HCT116 (cell line): ENCODE data around the gene B4GALNT3. TPM values are rescaled to one million over a fixed set of nuclear protein-coding genes. Genes with fewer than 3 reads are reported as not detected.

Source experiments
- ATAC-seq: fragments of 200-7000 bp; cut with Tn5 transposase; 2 replicates; pipeline ENCODE4 v1.9.1; 2020; ENCODE audit warnings: mild to moderate bottlenecking, moderate library complexity
- BruUV-seq: library from RNA; stranded (reverse); fragments of 400-500 nt; replicated peaks from 2 replicates; lab custom pipeline; 2021; lab: Mats Ljungman, UMichigan
- CTCF ChIA-PET: fragments of 300-600 bp; sonication (Branson Sonifier 250); formaldehyde crosslinking; loops from one replicate; lab custom pipeline; 2021; ENCODE audit warnings: antibody characterized with exemption; lab: Charles Lee
- POLR2A ChIA-PET: fragments of 300-600, 350-600 bp; sonication (Branson Sonifier 250); formaldehyde crosslinking; loops from one replicate; lab custom pipeline; 2021; ENCODE audit warnings: antibody characterized with exemption; lab: Charles Lee
- RAD21 ChIA-PET, 2 experiments: fragments of 300-600 bp; sonication (Branson Sonifier 250); formaldehyde crosslinking; loops; one replicate each; lab custom pipeline; 2023; ENCODE audit warnings: low total read pairs in 2 of 2; ENCODE audit not compliant: uncharacterized antibody in 2 of 2, unreplicated experiment in 2 of 2, low non-redundant PET in 1 of 2; lab: Charles Lee
- DNase-seq: peaks from one replicate; pipeline ENCODE4 v3.0.0-alpha.2; 2010; ENCODE audit warnings: low read depth, low spot score
- H2AFZ ChIP-seq: fragments of 200-600 bp; shearing (Covaris generic), sonication (generic); 2 replicates; pipeline ENCODE4 v1.6.1; 2017; ENCODE audit warnings: low read depth, mixed run types, mixed read lengths, antibody characterized with exemption, low read length; ENCODE audit not compliant: poor library complexity, severe bottlenecking
- H3K27ac ChIP-seq: 2 replicates; pipeline ENCODE4 v1.5.1; 2012; ENCODE audit warnings: low read depth, low read length
- H3K27me3 ChIP-seq: fragments of 200-600 bp; sonication (generic); 2 replicates; pipeline ENCODE4 v1.6.1; 2016; ENCODE audit warnings: mixed run types, low read length, mixed read lengths; ENCODE audit not compliant: insufficient read depth
- H3K36me3 ChIP-seq, 2 experiments: fragments of 200-500 bp in 1 of 2; fragments of 200-600 bp in 1 of 2; sonication (Bioruptor generic) in 1 of 2; sonication (generic) in 1 of 2; 2 replicates each; pipeline versions ENCODE4 v1.5.1 to v1.6.1; 2014 to 2016; ENCODE audit warnings: low read length in 2 of 2, inconsistent platforms in 1 of 2, mixed read lengths in 1 of 2, mixed run types in 1 of 2; ENCODE audit not compliant: insufficient read depth in 2 of 2, control insufficient read depth in 1 of 2
- H3K4me1 ChIP-seq, 2 experiments: fragments of 200-600 bp in 1 of 2; sonication (generic) in 1 of 2; 2 replicates each; pipeline versions ENCODE4 v1.5.1 to v1.6.1; 2012 to 2017; ENCODE audit warnings: low read length in 2 of 2, inconsistent platforms in 1 of 2, mild to moderate bottlenecking in 1 of 2, mixed read lengths in 1 of 2, mixed run types in 1 of 2, moderate library complexity in 1 of 2; ENCODE audit not compliant: insufficient read depth in 2 of 2, control insufficient read depth in 1 of 2
- H3K4me2 ChIP-seq: fragments of 200-600 bp; sonication (generic); 2 replicates; pipeline ENCODE4 v1.6.1; 2017; ENCODE audit warnings: mixed run types, low read length, mixed read lengths
- H3K4me3 ChIP-seq, 2 experiments: fragments of 200-600 bp in 1 of 2; sonication (generic) in 1 of 2; replicated peaks in 1 of 2; 2 replicates each; pipeline ENCODE4 v1.5.1; 2011 to 2016; ENCODE audit warnings: low read length in 2 of 2, control low read depth in 1 of 2, low read depth in 1 of 2, mild to moderate bottlenecking in 1 of 2, mixed read lengths in 1 of 2, mixed run types in 1 of 2
- H3K79me2 ChIP-seq: fragments of 200-600 bp; sonication (generic); 2 replicates; pipeline ENCODE4 v1.6.1; 2017; ENCODE audit warnings: mild to moderate bottlenecking, mixed run types, low read length, moderate library complexity, mixed read lengths; ENCODE audit not compliant: insufficient read depth
- H3K9ac ChIP-seq: fragments of 200-600 bp; sonication (generic); 2 replicates; pipeline ENCODE4 v1.6.1; 2016; ENCODE audit warnings: low read length, mixed read lengths
- H3K9me2 ChIP-seq: fragments of 200-600 bp; sonication (generic), shearing (Covaris generic); 2 replicates; pipeline ENCODE4 v1.6.1; 2017; ENCODE audit warnings: mixed run types, mild to moderate bottlenecking, moderate library complexity; ENCODE audit not compliant: insufficient read depth
- H3K9me3 ChIP-seq, 2 experiments: fragments of 200-500 bp in 1 of 2; fragments of 200-600 bp in 1 of 2; sonication (Bioruptor generic) in 1 of 2; sonication (generic) in 1 of 2; 2 replicates each; pipeline ENCODE4 v1.6.1; 2014 to 2017; ENCODE audit warnings: low read length in 2 of 2, mixed read lengths in 2 of 2, inconsistent platforms in 1 of 2, low read depth in 1 of 2, mild to moderate bottlenecking in 1 of 2, mixed run types in 1 of 2, moderate library complexity in 1 of 2; ENCODE audit not compliant: control insufficient read depth in 1 of 2, insufficient read depth in 1 of 2
- H4K20me1 ChIP-seq: fragments of 200-600 bp; sonication (generic), shearing (Covaris generic); 2 replicates; pipeline ENCODE4 v1.6.1; 2017; ENCODE audit warnings: mixed run types, mild to moderate bottlenecking, moderate library complexity; ENCODE audit not compliant: insufficient read depth
- CBX3 ChIP-seq: IDR thresholded peaks from 2 replicates; pipeline ENCODE4 v1.6.1; 2012; ENCODE audit warnings: low read depth
- CEBPB ChIP-seq: IDR thresholded peaks from 2 replicates; pipeline ENCODE4 v1.6.1; 2012; ENCODE audit warnings: low read depth
- EGR1 ChIP-seq: IDR thresholded peaks from 2 replicates; pipeline ENCODE4 v1.6.1; 2012; ENCODE audit warnings: low read depth
- ELF1 ChIP-seq: IDR thresholded peaks from 2 replicates; pipeline ENCODE4 v1.6.1; 2012; ENCODE audit warnings: low read depth, borderline replicate concordance
- EZH2 ChIP-seq: fragments of 200-600 bp; sonication (generic); IDR thresholded peaks from 2 replicates; pipeline ENCODE4 v1.6.1; 2017; ENCODE audit warnings: antibody characterized with exemption, mixed run types
- FOSL1 ChIP-seq: IDR thresholded peaks from 2 replicates; pipeline ENCODE4 v1.6.1; 2012; ENCODE audit warnings: low read depth
- JUND ChIP-seq: IDR thresholded peaks from 2 replicates; pipeline ENCODE4 v1.6.1; 2012
- MAX ChIP-seq: IDR thresholded peaks from 2 replicates; pipeline ENCODE4 v1.6.1; 2012
- POLR2AphosphoS5 ChIP-seq: IDR thresholded peaks from 2 replicates; pipeline ENCODE4 v1.6.1; 2011; ENCODE audit warnings: mild to moderate bottlenecking, low read depth, low read length, moderate library complexity
- RAD21 ChIP-seq: IDR thresholded peaks from 2 replicates; pipeline ENCODE4 v1.6.1; 2012; ENCODE audit warnings: low read depth, mild to moderate bottlenecking
- REST ChIP-seq: IDR thresholded peaks from 2 replicates; pipeline ENCODE4 v1.6.1; 2012; ENCODE audit warnings: low read depth
- SIN3A ChIP-seq: IDR thresholded peaks from 2 replicates; pipeline ENCODE4 v1.6.1; 2012; ENCODE audit warnings: low read depth
- SP1 ChIP-seq: IDR thresholded peaks from 2 replicates; pipeline ENCODE4 v1.6.1; 2012; ENCODE audit warnings: low read depth
- SRF ChIP-seq: IDR thresholded peaks from 2 replicates; pipeline ENCODE4 v1.6.1; 2012; ENCODE audit warnings: low read depth
- TCF7L2 ChIP-seq: IDR thresholded peaks from 2 replicates; pipeline ENCODE4 v1.7.0; 2011; ENCODE audit warnings: borderline replicate concordance, inconsistent platforms; ENCODE audit not compliant: insufficient read depth, insufficient read length; ENCODE audit errors: extremely low read depth
- YY1 ChIP-seq: IDR thresholded peaks from 2 replicates; pipeline ENCODE4 v1.6.1; 2011; ENCODE audit warnings: low read length, low read depth, moderate library complexity, mild to moderate bottlenecking; ENCODE audit not compliant: insufficient replicate concordance; ENCODE audit errors: extremely low read depth
- ZBTB33 ChIP-seq: IDR thresholded peaks from 2 replicates; pipeline ENCODE4 v1.6.1; 2011; ENCODE audit warnings: mild to moderate bottlenecking, low read length, moderate library complexity; ENCODE audit not compliant: insufficient replicate concordance; ENCODE audit errors: extremely low read depth
- ZFX ChIP-seq: fragments of 450-650 bp; IDR thresholded peaks from 2 replicates; pipeline ENCODE4 v1.6.1; 2017
- intact Hi-C: fragments of 100-400 bp; cut with micrococcal nuclease; formaldehyde crosslinking; loops from 2 replicates; pipeline ENCODE4 v1.10.0; 2022
- total RNA-seq: library from RNA; stranded (reverse); gene quantifications from one replicate; pipeline ENCODE4 v1.2.1, GENCODE V29; 2021; ENCODE audit not compliant: unreplicated experiment

The B4GALNT3 gene
- total RNA-seq, 1 experiment from 2014 or later, result 18.2 TPM

GRCh38 chr12:590206-590750 is 130.5 kb downstream of the B4GALNT3 start:
- no peak overlapping the region for H3K9ac ChIP-seq

More at GRCh38 chr12:590206-590750, 130.5 kb downstream of the B4GALNT3 start:
- Histone ChIP-seq H3K4me3 (no peak overlapping the region), H3K4me2 (no peak overlapping the region), H3K9me2 (no peaks in the 10 kb centered on the region), H3K79me2 (no peaks in the 10 kb centered on the region), H3K27me3 (no peaks in the 10 kb centered on the region), H3K4me1 (no peaks in the 10 kb centered on the region), H2AFZ (no peak overlapping the region), H3K36me3 (no peaks in the 10 kb centered on the region), H3K27ac (no peak overlapping the region), H3K9me3 (no peaks in the 10 kb centered on the region), H4K20me1 (no peaks in the 10 kb centered on the region)
- BruUV-seq, result no TSS peak
- DNase-seq (no peak), ATAC-seq (peak; percentile 47; the same call in 1 of the 2 replicates)
- intact Hi-C loops, result no loop called here
- ChIA-PET POLR2A (no interaction called here), RAD21 (no interaction called here), CTCF (no interaction called here)
- no peak for TF ChIP-seq CBX3
- no peak for TF ChIP-seq YY1
- no peak for TF ChIP-seq RAD21
- TF ChIP-seq ZFX, result no peak
- TF ChIP-seq JUND, result no peak
- no peak for TF ChIP-seq SP1
- TF ChIP-seq CEBPB, result no peak
- no peak for TF ChIP-seq POLR2AphosphoS5
- no peak for TF ChIP-seq EZH2
- TF ChIP-seq TCF7L2, result no peak
- no peak for TF ChIP-seq EGR1
- TF ChIP-seq SRF, result no peak
- no peak for TF ChIP-seq MAX
- TF ChIP-seq ZBTB33, result no peak
- no peak for TF ChIP-seq FOSL1
- TF ChIP-seq SIN3A, result no peak
- no peak for TF ChIP-seq ELF1
- no peak for TF ChIP-seq REST
